Heart right ventricle (tissue), 16 donors: Measurements from ENCODE around the gene UST. TPM values are rescaled to one million over a fixed set of nuclear protein-coding genes. Genes with fewer than 3 reads are reported as not detected.

Experiments used
- ATAC-seq, 8 donors: fragments of 200-7000 bp; cut with Tn5 transposase; one replicate each; pipeline ENCODE4 v1.9.1; 2020; ENCODE audit warnings: mild to moderate bottlenecking in 8 of 8, moderate library complexity in 8 of 8, moderate number of reproducible peaks in 1 of 8
- DNase-seq, 2 donors: peaks; one replicate each; pipeline ENCODE4 v3.0.0-alpha.2; 2020
- H3K27ac ChIP-seq, 10 donors: fragments of 200-600 bp; sonication (generic) in 2 of 10; one replicate each; pipeline versions ENCODE4 v1.5.0 to v1.8.0; 2020 to 2022; ENCODE audit warnings: mild to moderate bottlenecking in 3 of 10
- H3K27me3 ChIP-seq, 7 donors: fragments of 200-600 bp; one replicate each; pipeline ENCODE4 v1.8.0; 2021 to 2022; ENCODE audit warnings: mild to moderate bottlenecking in 2 of 7
- H3K36me3 ChIP-seq, 9 donors: fragments of 200-600 bp; sonication (generic) in 1 of 9; one replicate each; pipeline versions ENCODE4 v1.5.0 to v1.8.0; 2020 to 2022; ENCODE audit warnings: mild to moderate bottlenecking in 2 of 9
- H3K4me1 ChIP-seq, 9 donors: fragments of 200-600 bp; sonication (generic) in 1 of 9; one replicate each; pipeline versions ENCODE4 v1.5.0 to v1.8.0; 2020 to 2022; ENCODE audit warnings: mild to moderate bottlenecking in 4 of 9
- H3K4me3 ChIP-seq, 10 donors: fragments of 200-600 bp; sonication (generic) in 2 of 10; one replicate each; pipeline versions ENCODE4 v1.5.0 to v1.8.0; 2020 to 2022; ENCODE audit warnings: mild to moderate bottlenecking in 7 of 10, moderate library complexity in 2 of 10
- H3K9me3 ChIP-seq, 11 donors: fragments of 200-600 bp in 10 of 11; sonication (generic) in 2 of 11; one replicate each; pipeline versions ENCODE4 v1.5.0 to v1.8.0; 2013 to 2022; ENCODE audit warnings: mild to moderate bottlenecking in 2 of 11, control low read depth in 1 of 11, moderate library complexity in 1 of 11
- CTCF ChIP-seq, 9 donors: fragments of 200-600 bp; sonication (generic) in 2 of 9; IDR thresholded peaks; one replicate each; pipeline versions ENCODE4 v1.5.0 to v1.8.0; 2021 to 2022; ENCODE audit warnings: antibody characterized with exemption in 9 of 9, mild to moderate bottlenecking in 5 of 9, moderate library complexity in 1 of 9
- WGBS, 2 donors: extraction: QIAGEN DNeasy Blood & Tissue Kit; methylation state at CpG; one replicate each; pipeline ENCODE4 v1.1.7; 2013; ENCODE audit warnings: inconsistent platforms in 1 of 2; 5-methylcytosine and 5-hydroxymethylcytosine counted together
- intact Hi-C, 10 donors: fragments of 100-400 bp; cut with DNase I; formaldehyde crosslinking; loops; one replicate each; pipeline versions ENCODE4 v1.11.1 to v1.14.2; 2022
- polyA plus RNA-seq, 2 donors: library from polyadenylated mRNA; stranded (reverse); fragments of 200-250 nt; gene quantifications; one replicate each; pipeline ENCODE4 v1.2.3, GENCODE V29; 2013
- total RNA-seq, 10 donors: library from RNA; stranded (reverse); fragmentation: NEBNext Ultra II Directional in 3 of 10; extraction: Animal tissue kit (Norgen Biotek cat#: 25700) in 3 of 10; gene quantifications; one replicate each; pipeline versions ENCODE4 v1.2.1 to v1.2.4, GENCODE V29; 2021 to 2023
- donor health status: Arrhythmogenic right ventricular cardiomyopathy.
- donor health status: ischemic (EF 13 %, LVEDD 7.1; RV severe dilation, severe dysfunction).
- donor health status: healthy with polysubstance abuse.
- donor health status: DM: no; HTN: yes; CAD: no.
- donor health status: DM: no; HTN: no; CAD: no.
- donor health status: ischemic (EF 25% LVEDD 6.9; RV normal size, moderate dysfunction).
- donor health status: ischemic (EF 25% LVEDD 5.7; RV mildly dilated, moderate dysfunction).
- donor health status: healthy.
- donor health status: DM: yes; HTN: yes; CAD: no.
- donor health status: Ischemic cardiomyopathy.
- donor health status: ischemic (EF 35%, LVEDD 5.7; RV mildly dilated, moderate dysfunction).
- donor health status: nonischemic (EF 11% LVEDD 7.7; RV severe dilation, severe dysfunction).
- donor health status: DM: yes; HTN: yes; CAD: no.
- donor health status: PGD.
- donor health status: ischemic (EF 29% LVEDD 5.4; RV normal size, mild dysfunction).
- donor health status: nonischemic (EF 23%, LVEDD 6.1; RV moderate dilation, normal function).

Gene UST
- total and polyA plus RNA-seq, 12 donors: 1.6 to 4.1 (median 2.3) TPM

GRCh38 chr6:148927586-148927985 is 180.8 kb downstream of the UST start:
- no peaks in the 10 kb centered on the region for H3K36me3 ChIP-seq
- no peak overlapping the region for H3K27ac ChIP-seq
- no peak for TF ChIP-seq CTCF (IDR thresholded peaks at IDR 0.05)
- no peaks in the 10 kb centered on the region for H3K27me3 ChIP-seq
- DNase-seq (no peak), ATAC-seq (no peak)
- peaks cover 0 to 6% (median 0%) of the 10 kb centered on the region in 9 donors for H3K4me1 ChIP-seq
- intact Hi-C loops: no loop called here
- H3K9me3 ChIP-seq: no peaks in the 10 kb centered on the region
- 92 to 97% methylated on average over 1 of the region's 1 CpG for WGBS, 2 donors
- H3K4me3 ChIP-seq: no peak overlapping the region

GRCh38 chr6:148928811-148929210 is 182.0 kb downstream of the UST start:
- ATAC-seq (no peak), DNase-seq (no peak)
- intact Hi-C loops: no loop called here
- Histone ChIP-seq H3K27me3 (no peaks in the 10 kb centered on the region), H3K4me3 (no peak overlapping the region), H3K27ac (no peak overlapping the region), H3K4me1 (peaks cover 0 to 6% (median 0%) of the 10 kb centered on the region in 9 donors), H3K9me3 (no peaks in the 10 kb centered on the region), H3K36me3 (no peaks in the 10 kb centered on the region)
- WGBS, 2 donors: 96 to 100% methylated on average over 1 of the region's 1 CpG
- TF ChIP-seq CTCF (IDR thresholded peaks at IDR 0.05): no peak

- Histone ChIP-seq H3K4me1 (peaks cover 0 to 14% (median 6%) of the 10 kb centered on the region in 9 donors), H3K4me3 (no peak overlapping the region), H3K36me3 (no peaks in the 10 kb centered on the region), H3K27ac (no peak overlapping the region), H3K27me3 (no peaks in the 10 kb centered on the region), H3K9me3 (no peaks in the 10 kb centered on the region)
- DNase-seq (no peak), ATAC-seq (no peak)
- 78 to 86% methylated on average over 1 of the region's 1 CpG for WGBS, 2 donors
- no peak for TF ChIP-seq CTCF (IDR thresholded peaks at IDR 0.05)
- intact Hi-C loops: no loop called here
These were observed 185.4 kb downstream of the UST start for GRCh38 chr6:148932208-148932607.

- ATAC-seq (no peak), DNase-seq (no peak)
- Histone ChIP-seq H3K27ac (no peak overlapping the region), H3K27me3 (no peaks in the 10 kb centered on the region), H3K4me1 (peaks cover 0 to 14% (median 6%) of the 10 kb centered on the region in 9 donors), H3K9me3 (no peaks in the 10 kb centered on the region), H3K36me3 (no peaks in the 10 kb centered on the region), H3K4me3 (no peak overlapping the region)
- no peak for TF ChIP-seq CTCF (IDR thresholded peaks at IDR 0.05)
- intact Hi-C loops: no loop called here
- 76 to 79% methylated on average over 4 of the region's 4 CpGs for WGBS, 2 donors
These were observed 185.9 kb downstream of the UST start for GRCh38 chr6:148932731-148933130.
